HG02884 (cell line): ENCODE measurements around the gene KRTAP12-3.
"Not testable (repeated sequence)": the region's sequence is repeated elsewhere in the genome, so short reads cannot be mapped to it uniquely, and the experiment has no call there.

Experiments used
- ATAC-seq: cut with Tn5 transposase; IDR thresholded peaks from one replicate; pipeline ENCODE4 v1.9.1; 2021; ENCODE audit warnings: mild to moderate bottlenecking, moderate library complexity; ENCODE audit not compliant: unreplicated experiment

Gene KRTAP12-3

DNA sequence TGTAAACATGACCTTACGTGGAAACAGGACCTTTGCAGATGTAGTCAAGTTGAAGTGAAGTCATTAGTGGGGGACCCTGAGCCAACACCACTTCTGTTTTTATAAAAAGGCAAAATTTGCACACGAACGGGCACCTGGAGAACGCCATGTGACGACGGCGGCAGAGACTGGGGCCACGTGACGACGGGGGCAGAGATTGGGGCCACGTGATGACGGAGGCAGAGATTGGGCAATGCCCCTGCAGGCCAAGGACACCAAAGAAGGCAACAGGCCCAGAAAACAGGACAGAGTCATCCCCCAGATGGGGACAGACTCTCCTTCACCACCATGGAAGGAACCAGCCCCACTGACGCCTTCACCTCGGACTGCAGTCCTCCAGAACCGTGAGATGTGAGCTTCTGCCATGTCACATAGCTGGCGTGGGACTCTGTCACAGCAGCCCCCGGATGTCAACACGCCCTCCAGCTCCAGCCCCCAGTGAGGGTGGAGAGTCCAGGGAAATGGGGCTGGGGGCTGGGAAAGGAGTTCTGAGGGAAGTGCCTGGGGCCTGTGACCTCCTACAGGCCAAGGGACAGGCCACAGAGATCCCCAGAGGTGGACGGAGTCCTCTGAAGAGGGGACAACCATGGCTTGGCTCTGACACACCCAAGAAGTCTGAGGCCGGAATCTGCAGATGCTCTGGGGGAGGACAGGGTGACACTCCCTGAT, 7.3 kb upstream of the KRTAP12-3 start:
- ATAC-seq = no peak

DNA sequence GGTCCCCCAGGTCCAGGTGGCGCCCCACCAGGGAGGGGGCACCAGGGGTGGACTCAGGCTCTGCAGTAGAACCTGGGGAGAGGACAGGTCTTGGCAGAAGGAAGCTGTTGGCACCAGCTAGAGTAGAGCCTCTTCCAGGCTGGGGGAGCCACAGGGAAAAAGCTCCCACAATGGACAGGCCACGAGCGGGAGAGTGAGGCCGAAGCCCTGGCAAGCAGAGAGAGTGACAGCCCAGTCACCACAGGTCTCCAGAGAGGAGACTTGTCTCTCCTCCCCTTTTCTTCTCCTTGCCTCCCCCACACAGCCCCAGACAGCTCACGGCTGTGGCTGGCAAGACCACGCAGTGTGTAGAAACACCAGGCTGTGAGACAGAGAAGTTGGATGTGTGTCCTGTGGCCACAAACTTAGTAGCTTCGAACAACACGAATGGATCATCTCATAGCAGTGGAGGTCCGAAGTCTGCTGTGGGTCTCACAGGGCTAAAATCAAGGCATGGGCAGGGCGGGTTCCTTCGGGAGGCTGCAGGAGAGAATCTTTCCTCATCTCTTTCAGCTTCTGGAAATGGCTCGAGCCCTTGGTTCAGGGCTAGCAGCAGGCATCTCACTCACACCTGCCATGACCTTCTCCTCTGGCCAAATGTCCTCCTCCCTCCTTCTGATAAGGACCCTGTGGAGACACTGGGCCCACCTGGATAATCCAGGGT, 6.6 kb upstream of the KRTAP12-3 start:
- no peak for ATAC-seq

DNA sequence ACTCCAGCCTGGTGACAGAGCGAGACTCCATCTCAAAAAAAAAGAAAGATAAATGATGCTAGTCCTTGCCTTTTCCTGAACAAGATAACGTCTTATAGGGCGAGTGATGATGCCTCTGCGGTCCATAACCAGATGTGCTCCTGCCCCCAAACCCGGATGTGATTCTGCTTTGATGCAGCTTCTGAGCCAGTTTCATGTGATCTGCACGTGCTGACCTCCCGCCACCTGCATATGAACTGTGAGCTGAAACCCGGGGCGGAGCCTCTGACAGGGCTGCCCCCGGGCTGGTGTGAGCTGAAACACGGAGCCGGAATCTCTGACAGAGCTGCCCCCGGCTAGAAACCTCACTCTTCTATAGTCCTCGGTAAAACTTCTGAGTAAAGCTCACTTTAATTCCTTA, 4.6 kb upstream of the KRTAP12-3 start:
- ATAC-seq = no peak

DNA sequence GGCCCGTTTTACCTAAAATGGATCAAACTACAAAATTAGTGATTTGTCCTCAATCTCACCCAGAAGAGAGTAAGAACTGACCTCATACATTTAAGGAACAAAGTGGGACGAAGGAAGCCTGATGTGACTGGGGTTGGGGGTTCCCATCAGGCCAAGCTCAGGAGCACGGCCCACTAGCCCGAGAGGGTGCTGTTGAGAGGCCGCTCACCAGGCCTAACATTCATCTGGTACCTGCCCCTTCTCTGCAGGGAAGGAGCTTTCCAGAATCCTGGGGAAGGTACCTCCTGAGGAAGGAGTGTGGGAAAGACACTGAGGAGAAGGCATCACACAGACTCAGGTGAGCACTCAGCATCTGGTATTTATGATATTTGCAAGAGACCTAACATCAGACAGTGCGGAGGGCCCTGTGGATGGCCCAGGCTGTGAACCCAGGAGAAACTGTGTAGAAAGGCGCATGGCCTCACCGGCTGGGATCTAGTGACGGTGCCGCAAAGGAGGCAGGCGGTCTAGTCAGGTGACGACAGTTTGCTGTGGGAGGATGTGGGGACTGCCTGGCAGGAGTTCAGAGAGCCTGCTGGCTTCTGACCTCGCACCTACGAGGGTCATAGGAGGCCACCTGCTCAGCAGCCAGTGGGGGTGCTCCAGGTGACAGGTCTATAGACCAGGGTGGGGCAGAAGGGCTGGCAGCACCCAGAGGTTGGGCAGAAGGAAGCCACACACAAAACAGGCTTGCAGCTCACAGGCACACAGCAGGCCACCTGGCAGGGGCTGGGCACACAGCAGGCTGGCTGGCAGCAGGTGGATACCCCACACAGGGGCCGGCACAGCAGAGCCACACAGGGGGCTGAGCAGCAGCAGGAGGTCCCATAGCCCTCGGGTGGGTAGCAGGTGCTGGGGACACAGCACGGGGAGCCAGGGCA, 3.8 kb upstream of the KRTAP12-3 start:
- ATAC-seq = no peak

DNA sequence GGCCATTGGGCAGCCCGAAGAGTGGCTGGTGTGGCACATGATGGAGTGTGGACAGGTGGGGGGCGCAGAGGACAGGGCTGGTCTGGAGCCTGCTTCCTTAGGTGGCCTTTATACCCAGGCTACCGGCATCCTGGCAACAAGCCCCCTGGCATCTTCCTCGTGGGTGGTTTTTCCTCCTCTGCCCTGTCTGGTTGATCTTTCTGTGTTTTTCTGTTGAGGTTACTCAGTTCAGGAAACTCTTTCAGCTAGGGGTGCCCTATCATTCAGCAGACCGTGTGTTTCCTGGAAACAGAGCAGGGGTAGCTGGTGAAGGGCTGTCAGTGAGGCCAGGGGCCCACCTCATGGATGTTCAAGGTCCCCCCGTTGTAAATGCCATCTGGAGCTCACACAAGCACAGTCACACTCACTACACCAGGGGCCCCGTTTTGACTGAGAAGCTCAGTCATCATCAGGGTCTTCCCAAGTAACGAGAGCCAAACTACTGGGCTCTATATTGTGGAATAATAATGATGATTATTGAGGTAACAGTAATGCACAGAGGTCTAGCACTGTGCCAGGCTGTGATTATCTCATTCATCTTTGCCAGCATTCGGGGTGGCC, 3.1 kb upstream of the KRTAP12-3 start, which contains the start of gene KRTAP12-4:
TSS of gene KRTAP12-4 (minus strand) at position 84 of the 600 bp plus-strand sequence. CDS start at position 39, 45 bp downstream.
- ATAC-seq = no peak

DNA sequence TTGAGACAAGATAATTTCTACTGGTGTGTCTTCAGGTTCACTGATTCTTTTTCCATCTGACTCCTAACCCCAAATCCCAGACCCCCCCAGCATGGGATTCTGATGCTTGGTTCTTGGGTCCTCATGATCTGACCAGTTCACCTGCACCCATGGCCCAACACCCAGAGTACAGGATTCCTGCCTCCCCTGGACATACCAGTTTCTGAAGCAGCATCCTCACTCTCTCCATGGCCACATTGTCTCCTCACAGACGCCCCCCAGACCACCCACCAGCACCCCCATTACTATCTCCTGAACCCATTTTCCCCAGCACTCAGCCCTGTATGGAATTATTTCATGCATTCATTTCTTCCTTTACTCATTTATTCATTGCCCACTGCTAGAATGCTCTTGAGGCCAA, 864 bp upstream of the KRTAP12-3 start:
- no peak for ATAC-seq

DNA sequence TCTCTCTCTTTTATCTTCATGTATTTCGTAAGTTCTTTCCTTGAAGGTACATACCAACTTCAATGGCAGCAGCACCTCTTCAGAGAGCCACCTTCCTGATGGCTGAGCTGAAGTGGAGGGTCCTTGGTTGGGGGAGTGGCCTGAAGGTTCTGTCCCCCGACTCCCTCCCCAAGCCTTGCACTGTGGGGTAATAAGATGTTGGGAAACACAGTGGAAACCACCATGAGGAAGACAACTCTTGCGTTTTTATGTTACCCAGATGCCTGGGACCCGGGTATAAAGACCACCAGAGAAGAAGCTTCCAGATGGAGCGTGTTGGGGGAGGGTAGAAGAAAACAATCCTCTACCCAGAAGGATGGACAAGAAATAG, 794 bp downstream of the KRTAP12-3 start:
- no peak for ATAC-seq

DNA sequence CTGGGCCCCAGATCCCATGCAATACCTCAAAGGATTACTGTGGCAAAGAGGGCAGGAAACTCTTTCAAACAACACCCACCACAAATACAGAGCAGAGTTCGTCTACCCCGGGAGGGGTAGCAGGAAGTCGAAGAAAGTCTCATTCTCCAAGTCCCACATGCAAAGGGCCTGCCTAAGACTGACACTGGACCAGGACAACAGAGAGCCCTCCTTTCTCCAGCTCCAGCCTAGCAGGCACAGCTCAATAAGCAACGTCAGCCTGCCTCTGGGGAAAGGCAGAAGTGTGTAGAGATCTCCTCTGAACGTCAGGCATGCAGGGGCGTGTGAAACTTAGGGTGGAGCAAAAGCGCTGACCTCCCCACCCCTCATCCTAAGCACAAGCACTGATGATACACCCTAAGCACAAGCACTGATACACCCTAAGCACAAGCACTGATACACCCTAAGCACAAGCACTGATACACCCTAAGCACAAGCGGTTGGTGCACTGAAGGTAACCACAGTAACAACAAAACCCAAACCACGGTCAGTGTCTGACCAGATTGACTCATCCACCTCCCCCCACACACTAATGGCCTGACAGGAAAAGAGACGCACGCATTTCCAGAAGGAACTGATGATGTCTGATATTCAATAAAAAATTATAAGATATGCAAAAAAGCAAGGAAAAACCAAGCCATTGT, 1.3 kb downstream of the KRTAP12-3 start:
- ATAC-seq = no peak

DNA sequence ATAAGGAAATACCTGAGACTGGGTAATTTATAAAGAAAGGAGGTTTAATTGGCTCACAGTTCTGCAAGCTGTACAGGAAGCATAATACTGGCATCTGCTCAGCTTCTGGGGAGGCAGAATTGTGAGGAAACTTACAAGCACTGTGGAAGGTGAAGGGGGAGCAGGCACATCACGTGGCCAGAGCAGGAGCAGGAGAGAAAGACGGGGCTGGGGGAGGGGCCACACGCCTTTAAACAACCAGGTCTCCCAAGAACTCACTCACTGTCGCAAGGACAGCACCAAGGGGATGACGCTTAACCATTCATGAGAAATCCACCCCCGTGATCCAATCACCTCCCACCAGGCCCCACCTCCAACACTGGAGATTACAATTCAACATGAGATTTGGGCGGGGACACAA, 3.8 kb downstream of the KRTAP12-3 start:
- ATAC-seq = not testable (repeated sequence)

DNA sequence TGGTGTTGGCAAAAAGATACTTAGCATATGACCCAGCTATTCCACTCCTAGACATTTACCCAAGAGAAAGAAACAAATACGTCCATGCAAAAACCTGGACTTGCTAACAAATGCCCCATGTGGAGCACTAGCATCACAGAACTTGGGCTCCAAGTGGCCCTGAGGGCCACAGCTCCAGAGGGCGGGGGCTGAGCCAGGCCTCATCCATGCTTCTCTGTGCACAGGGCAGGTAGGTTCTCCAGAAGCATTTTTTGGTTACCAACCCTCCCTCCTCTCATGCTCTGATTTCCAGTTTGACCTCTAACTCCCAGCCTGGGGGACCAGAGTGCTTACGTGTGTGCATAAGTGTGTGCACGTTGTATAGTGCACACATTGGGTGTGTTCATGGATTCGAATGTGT, 7.0 kb downstream of the KRTAP12-3 start:
- ATAC-seq = no peak

DNA sequence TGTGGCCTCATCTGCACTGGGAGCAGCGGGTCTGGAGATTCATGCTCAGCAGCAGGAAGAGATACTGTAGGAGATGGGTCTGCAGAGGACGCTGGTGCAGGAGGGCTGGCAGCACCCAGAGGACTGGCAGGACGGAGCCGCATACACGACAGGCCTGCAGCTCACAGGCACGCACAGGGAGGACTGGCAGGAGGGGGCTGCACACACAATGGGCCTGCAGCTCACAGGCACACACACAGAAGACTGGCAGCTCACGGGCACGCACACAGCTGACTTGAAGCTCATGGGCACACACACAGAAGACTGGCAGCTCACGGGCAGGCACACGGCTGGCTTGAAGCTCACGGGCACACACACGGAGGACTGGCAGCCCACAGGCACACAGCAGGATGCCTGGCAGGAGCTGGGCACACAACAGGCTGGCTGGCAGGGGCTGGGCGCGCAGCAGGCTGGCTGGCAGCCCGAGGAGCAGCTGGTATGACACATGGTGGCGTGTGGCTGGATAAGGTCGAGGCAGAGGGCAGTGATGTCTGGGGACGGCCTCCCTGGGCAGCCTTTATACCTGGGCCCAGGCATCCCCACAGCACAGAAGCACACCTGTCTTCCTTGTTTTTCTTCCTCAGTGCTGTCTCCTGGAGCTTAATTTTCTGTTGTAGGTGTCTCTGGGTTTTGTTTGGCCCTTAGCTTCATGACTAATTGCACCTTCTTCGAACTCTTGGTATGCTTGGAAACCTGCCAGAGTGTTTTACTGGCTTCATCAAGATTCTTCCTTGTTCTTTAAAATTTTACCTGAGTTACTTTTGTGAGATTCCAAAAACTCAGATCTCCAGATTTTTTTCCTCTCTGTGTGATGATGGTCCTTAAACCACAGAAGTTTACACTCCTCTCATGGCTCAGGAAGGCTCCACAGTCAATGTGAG, 8.9 kb downstream of the KRTAP12-3 start, which contains the start of gene KRTAP12-2:
TSS of gene KRTAP12-2 (minus strand) at position 527 of the 920 bp plus-strand sequence. CDS start at position 486, 41 bp downstream.
- ATAC-seq = no peak

DNA sequence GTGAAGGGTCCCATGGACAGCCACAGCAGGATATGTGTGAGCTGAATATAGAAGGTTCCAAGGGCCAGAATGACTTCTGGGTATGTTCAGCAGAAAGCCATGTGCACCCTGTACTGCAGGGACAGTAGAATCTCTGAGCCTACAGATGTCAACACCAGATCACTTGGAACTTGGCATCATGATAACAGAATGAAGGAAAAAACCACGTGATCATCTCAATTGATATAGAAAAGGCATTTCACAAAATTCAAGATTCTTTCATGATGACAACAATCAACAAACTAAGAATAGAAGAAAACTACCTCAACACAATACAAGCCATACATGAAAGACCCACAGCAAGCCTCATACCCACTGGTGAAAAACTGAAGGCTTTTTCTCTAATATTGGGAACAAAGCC, 9.9 kb downstream of the KRTAP12-3 start:
- no peak for ATAC-seq

DNA sequence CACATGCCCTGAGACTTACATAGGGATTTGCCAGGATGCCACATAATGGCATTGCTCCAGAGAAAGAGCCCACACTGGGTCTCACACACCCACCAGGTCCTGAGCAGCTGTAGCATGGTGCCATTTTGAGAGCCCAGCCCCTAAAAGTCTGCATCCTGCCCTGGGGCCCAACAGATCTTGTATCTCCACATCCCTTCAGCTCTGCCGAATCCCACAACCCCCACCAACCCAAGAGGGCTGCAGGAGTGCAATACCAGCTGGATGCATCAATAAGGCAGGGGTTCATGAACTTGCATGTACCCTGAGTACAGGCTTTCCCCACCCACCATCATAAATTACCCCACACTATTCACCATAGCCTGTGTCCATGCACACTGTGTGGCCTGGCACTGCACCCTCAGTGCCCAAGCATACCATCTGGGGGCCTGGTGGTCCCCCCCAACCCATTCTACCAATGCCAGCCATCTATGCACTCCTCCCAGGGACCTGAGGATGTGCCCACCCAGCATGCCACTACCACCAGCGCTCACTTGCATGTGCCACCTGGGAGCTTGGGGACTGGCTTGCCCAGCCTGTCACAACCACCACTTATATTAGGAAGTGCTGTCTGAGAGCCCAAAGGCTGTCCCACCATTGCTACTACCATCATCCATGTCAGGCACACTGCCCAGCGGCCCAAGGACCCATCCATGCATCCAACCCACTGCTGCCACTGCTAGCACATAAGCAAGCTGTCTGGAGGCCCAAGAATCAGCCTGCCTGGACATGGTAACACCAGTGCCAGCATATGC, 13.1 kb downstream of the KRTAP12-3 start:
- ATAC-seq = no peak

DNA sequence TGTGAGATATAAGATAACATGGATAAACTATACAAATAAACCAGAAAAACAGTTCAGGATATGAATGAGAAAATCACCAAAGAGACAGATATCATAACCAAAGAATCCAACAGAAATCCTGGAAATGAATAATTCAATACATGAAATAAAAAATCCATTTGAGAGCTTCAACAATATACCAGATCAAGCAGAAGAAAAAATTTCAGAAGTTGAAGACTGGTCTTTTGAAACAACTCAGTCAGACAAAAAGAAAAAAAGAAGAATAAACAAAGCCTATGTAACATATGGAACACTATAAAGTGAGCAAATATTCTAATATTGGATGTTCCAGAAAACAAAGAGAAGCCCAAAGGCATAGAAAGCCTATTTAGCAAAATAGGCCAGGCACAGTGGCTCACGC, 14.2 kb downstream of the KRTAP12-3 start:
- ATAC-seq = no peak

DNA sequence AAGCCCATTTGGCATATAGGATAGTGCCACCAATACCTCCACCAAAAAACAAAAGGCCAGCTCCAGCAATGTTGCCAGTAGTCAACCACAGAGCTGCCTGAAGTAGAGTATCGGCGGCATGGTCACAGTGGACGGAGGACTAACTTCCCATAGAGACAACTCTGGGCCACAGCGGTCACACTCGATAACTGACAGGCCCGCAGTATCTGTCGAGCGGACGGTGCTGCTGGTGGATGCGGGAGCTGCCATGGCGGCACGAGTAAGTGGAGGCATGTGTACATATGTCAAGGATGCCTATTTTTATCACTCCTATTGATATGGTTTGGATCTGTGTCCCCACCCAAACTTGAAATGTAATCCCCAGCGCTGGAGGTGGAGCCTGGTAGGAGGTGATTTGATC, 20.1 kb downstream of the KRTAP12-3 start:
- no peak for ATAC-seq

DNA sequence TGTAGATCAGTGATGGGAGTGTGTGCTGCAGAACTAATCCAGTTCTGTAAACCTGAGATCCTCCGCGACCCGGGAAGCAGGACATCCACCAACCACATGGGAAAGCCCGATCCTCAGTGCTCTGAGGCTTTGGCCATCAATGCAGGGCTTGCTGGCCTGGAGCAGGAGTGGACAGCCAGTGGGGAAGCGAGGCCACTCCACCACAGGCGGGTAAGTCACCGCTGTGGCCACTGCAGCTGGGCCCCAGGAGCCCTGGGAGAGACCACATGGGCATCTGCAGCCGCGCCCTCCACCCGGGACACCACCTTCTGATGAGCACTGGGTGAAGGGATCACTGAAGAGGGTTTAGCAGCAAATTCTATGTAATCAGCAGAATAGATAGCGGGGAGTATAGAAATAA, 23.4 kb downstream of the KRTAP12-3 start:
- ATAC-seq = no peak

DNA sequence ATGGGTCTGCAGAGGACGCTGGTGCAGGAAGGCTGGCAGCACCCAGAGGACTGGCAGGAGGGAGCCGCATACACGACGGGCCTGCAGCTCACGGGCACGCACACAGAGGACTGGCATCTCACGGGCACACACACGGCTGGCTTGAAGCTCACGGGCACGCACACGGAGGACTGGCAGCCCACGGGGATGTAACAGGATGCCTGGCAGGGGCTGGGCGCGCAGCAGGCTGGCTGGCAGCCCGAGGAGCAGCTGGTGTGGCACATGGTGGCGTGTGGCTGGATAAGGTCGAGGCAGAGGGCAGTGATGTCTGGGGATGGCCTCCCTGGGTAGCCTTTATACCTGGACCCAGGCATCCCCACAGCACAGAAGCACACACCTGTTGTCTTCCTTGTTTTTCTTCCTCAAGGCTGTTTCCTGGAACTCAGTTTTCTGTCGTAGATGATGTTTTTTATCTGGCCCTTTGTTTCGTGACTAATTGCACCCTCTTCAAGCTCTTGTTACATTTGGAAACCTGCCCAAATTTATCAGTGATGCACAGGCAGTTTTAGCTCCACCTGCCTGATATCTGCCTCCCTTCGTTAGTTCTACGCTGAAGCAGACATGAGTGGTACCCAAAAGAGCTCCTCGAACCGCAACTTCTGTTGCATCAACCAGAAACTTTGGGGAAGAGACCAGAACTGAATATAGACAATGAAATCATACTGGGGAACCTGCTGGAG, 24.3 kb downstream of the KRTAP12-3 start, which contains the start of gene KRTAP12-1:
TSS of gene KRTAP12-1 (minus strand) at position 303 of the 719 bp plus-strand sequence. CDS start at position 263, 40 bp downstream.
- ATAC-seq = no peak
